ENCODE results near the gene RIPPLY1. TPM values are rescaled to one million over a fixed set of nuclear protein-coding genes. Genes with fewer than 3 reads are reported as not detected.

RIPPLY1 gene
- polyA plus RNA-seq, 1 of the 3 experiments (the other 2 are of a cell fraction), result 0.08 TPM

GRCh38 chrX:106917830-106918500, 14.8 kb upstream of the RIPPLY1 start:
- no peaks in the 10 kb centered on the region for H4K20me1 ChIP-seq (ENCODE audit: insufficient read depth)
- 16% methylated on average over 5 of the region's 6 CpGs for WGBS (ENCODE audit: low lambda C conversion rate)
- TF ChIP-seq GABPA (IDR thresholded peaks at IDR 0.05; ENCODE audit: low read depth), result peak; percentile 38; the same call in 1 of the 2 replicates
- TF ChIP-seq ZBTB33 (IDR thresholded peaks at IDR 0.05; ENCODE audit: borderline replicate concordance, low read depth), result no peak
- TF ChIP-seq POLR2AphosphoS5 (IDR thresholded peaks at IDR 0.05; ENCODE audit: low read depth, low read length), result peak; percentile 36; the same call in 1 of the 2 replicates
- no peak for TF ChIP-seq MEF2A (IDR thresholded peaks at IDR 0.05; ENCODE audit: borderline replicate concordance, low read depth)
- no peak for TF ChIP-seq YY1 (IDR thresholded peaks at IDR 0.05; ENCODE audit: low read depth)
- peak in 1 of 2 experiments; percentile 85; a peak in 2 of 4 replicates for TF ChIP-seq EP300 (IDR thresholded peaks at IDR 0.05; ENCODE audit: borderline replicate concordance in 1 of 2, low read depth in 1 of 2, low read length in 1 of 2)
- no peak for TF ChIP-seq ELF1 (IDR thresholded peaks at IDR 0.05)
- no peak for TF ChIP-seq RCOR1 (IDR thresholded peaks at IDR 0.05; ENCODE audit: low read length)
- peak; percentile 56; the same call in 1 of the 2 replicates for TF ChIP-seq TEAD4 (IDR thresholded peaks at IDR 0.05; ENCODE audit: borderline replicate concordance, insufficient read depth)
- no peak for TF ChIP-seq FOXM1 (IDR thresholded peaks at IDR 0.05; ENCODE audit: low read depth)
- TF ChIP-seq JUND (IDR thresholded peaks at IDR 0.05), result peak; percentile 58
- no peak for TF ChIP-seq FOXJ3 (CRISPR knock-in tag; IDR thresholded peaks at IDR 0.05)
- TF ChIP-seq CTCF (IDR thresholded peaks at IDR 0.05), result no peak
- TF ChIP-seq RAD21 (IDR thresholded peaks at IDR 0.05; ENCODE audit: low read length), result no peak
- TF ChIP-seq GATA2 (CRISPR knock-in tag; IDR thresholded peaks at IDR 0.05), result no peak
- TF ChIP-seq RXRA (IDR thresholded peaks at IDR 0.05; ENCODE audit: borderline replicate concordance, low read depth), result peak; percentile 47; the same call in 1 of the 2 replicates
- no peak for TF ChIP-seq NRF1 (IDR thresholded peaks at IDR 0.05; ENCODE audit: low read depth, low read length)
- no peak for TF ChIP-seq USF1 (IDR thresholded peaks at IDR 0.05; ENCODE audit: borderline replicate concordance, low read depth)
- TF ChIP-seq IRF3 (IDR thresholded peaks at IDR 0.05; ENCODE audit: low read depth, low read length), result no peak
- peak; percentile 87 for TF ChIP-seq PBX3 (IDR thresholded peaks at IDR 0.05)
- peak; percentile 42; the same call in 1 of the 2 replicates for TF ChIP-seq FOSL2 (IDR thresholded peaks at IDR 0.05; ENCODE audit: borderline replicate concordance, low read depth)
- no peak for TF ChIP-seq RFX5 (IDR thresholded peaks at IDR 0.05; ENCODE audit: low read length)
- TF ChIP-seq MXI1 (IDR thresholded peaks at IDR 0.05; ENCODE audit: low read depth, low read length), result no peak
- TF ChIP-seq TCF12 (IDR thresholded peaks at IDR 0.05), result peak; percentile 95
- no peak for TF ChIP-seq CHD2 (IDR thresholded peaks at IDR 0.05; ENCODE audit: low read length, partially characterized antibody)
- peak; percentile 98 for TF ChIP-seq NFIC (IDR thresholded peaks at IDR 0.05; ENCODE audit: borderline replicate concordance)
- no peak overlapping the region for H3K9ac ChIP-seq
- CTCF ChIA-PET, result no interaction called here
- H3F3A ChIP-seq (replicated peaks; ENCODE audit: insufficient read depth), result peaks cover 3% of the 10 kb centered on the region
- peak overlapping the region in 1 of 2 experiments; percentile 44; a peak in 3 of 4 replicates for H3K27ac ChIP-seq (ENCODE audit: low read depth in 2 of 2, low read length in 1 of 2)
- no peak overlapping the region for H3K4me3 ChIP-seq (ENCODE audit: low read depth in 2 of 2, low read length in 1 of 2)
- no peaks in the 10 kb centered on the region for H3K9me3 ChIP-seq
- peaks cover 0 to 5% of the 10 kb centered on the region in 2 experiments; a peak in 1 of 4 replicates for H3K4me1 ChIP-seq (ENCODE audit: control insufficient read depth in 1 of 2, insufficient read depth in 2 of 2, low read depth in 1 of 2, low read length in 1 of 2)
- no peaks in the 10 kb centered on the region for H3K9me2 ChIP-seq
- H3K36me3 ChIP-seq (replicated peaks in 1 of 2; ENCODE audit: control insufficient read depth in 1 of 2, insufficient read depth in 2 of 2, low read length in 1 of 2), result no peaks in the 10 kb centered on the region
- H3K27me3 ChIP-seq (ENCODE audit: insufficient read depth), result peaks cover 15% of the 10 kb centered on the region; the same call in 1 of the 2 replicates
- no peak overlapping the region for H2AFZ ChIP-seq (ENCODE audit: low read depth)
- no peak for DNase-seq
- POLR2A ChIA-PET, result no interaction called here
- peak overlapping the region; percentile 40; the same call in 1 of the 2 replicates for H3K4me2 ChIP-seq
- no peaks in the 10 kb centered on the region for H3K79me2 ChIP-seq (ENCODE audit: insufficient read depth)

Data from SK-N-SH (cell line).